SK-N-DZ (cell line): ENCODE results near the gene CFAP54.
"Not testable (repeated sequence)": the region's sequence is repeated elsewhere in the genome, so short reads cannot be mapped to it uniquely, and the experiment has no call there.

Experiments
- DNase-seq: peaks from one replicate; pipeline ENCODE4 v3.0.0-alpha.2; 2015; ENCODE audit warnings: low spot score

Gene CFAP54

GRCh38 chr12:96474206-96474605 is 15.2 kb upstream of the CFAP54 start:
- DNase-seq: no peak

- no peak for DNase-seq
These were observed 11.4 kb upstream of the CFAP54 start for GRCh38 chr12:96478011-96478410.

GRCh38 chr12:96482086-96482485 is 7.3 kb upstream of the CFAP54 start:
- DNase-seq: no peak

- DNase-seq: no peak
These were observed 6.3 kb upstream of the CFAP54 start for GRCh38 chr12:96483116-96483515.

- no peak for DNase-seq
These were observed 2.4 kb upstream of the CFAP54 start for GRCh38 chr12:96486751-96487613.

- no peak for DNase-seq
These were observed 1.7 kb upstream of the CFAP54 start for GRCh38 chr12:96487634-96488033.

GRCh38 chr12:96493106-96493505 is 3.7 kb downstream of the CFAP54 start:
- DNase-seq: no peak

GRCh38 chr12:96494154-96494553 is 4.8 kb downstream of the CFAP54 start:
- not testable (repeated sequence) for DNase-seq

- no peak for DNase-seq
These were observed 5.8 kb downstream of the CFAP54 start for GRCh38 chr12:96495155-96495554.

- no peak for DNase-seq
These were observed 6.6 kb downstream of the CFAP54 start for GRCh38 chr12:96495841-96496545.

- no peak for DNase-seq
These were observed 7.6 kb downstream of the CFAP54 start for GRCh38 chr12:96496944-96497343.

- DNase-seq: no peak
These were observed 8.5 kb downstream of the CFAP54 start for GRCh38 chr12:96497855-96498254.

- no peak for DNase-seq
These were observed 11.3 kb downstream of the CFAP54 start for GRCh38 chr12:96500693-96501092.

- DNase-seq: no peak
These were observed 11.9 kb downstream of the CFAP54 start for GRCh38 chr12:96501133-96501761.

GRCh38 chr12:96501908-96502307 is 12.5 kb downstream of the CFAP54 start:
- no peak for DNase-seq

GRCh38 chr12:96502477-96502876 is 13.1 kb downstream of the CFAP54 start:
- DNase-seq: no peak

- no peak for DNase-seq
These were observed 13.7 kb downstream of the CFAP54 start for GRCh38 chr12:96502949-96503532.

GRCh38 chr12:96503976-96504375 is 14.6 kb downstream of the CFAP54 start:
- DNase-seq: no peak

- DNase-seq: no peak
These were observed 17.4 kb downstream of the CFAP54 start for GRCh38 chr12:96506776-96507175.

- no peak for DNase-seq
These were observed 21.0 kb downstream of the CFAP54 start for GRCh38 chr12:96510306-96510764.

- no peak for DNase-seq
These were observed 23.8 kb downstream of the CFAP54 start for GRCh38 chr12:96513166-96513565.

GRCh38 chr12:96513681-96514080 is 24.3 kb downstream of the CFAP54 start:
- DNase-seq: no peak
